Neuronal stem cell (in vitro differentiated cells): ENCODE measurements around the gene PCSK7.

ENCODE experiments used
- DNase-seq: peaks from one replicate; pipeline ENCODE4 v3.0.0-alpha.2; 2013; ENCODE audit warnings: low spot score
- H2AFZ ChIP-seq: one replicate; pipeline ENCODE4 v1.6.1; 2013; ENCODE audit warnings: mild to moderate bottlenecking, low read length, inconsistent platforms
- H2AK5ac ChIP-seq: 2 replicates; pipeline ENCODE4 v1.6.1; 2013; ENCODE audit warnings: low read depth, mild to moderate bottlenecking, inconsistent platforms, low read length, moderate library complexity, mixed read lengths
- H2BK120ac ChIP-seq: 2 replicates; pipeline ENCODE4 v1.6.1; 2013; ENCODE audit warnings: low read depth, mild to moderate bottlenecking, inconsistent platforms, low read length, moderate library complexity, mixed read lengths
- H2BK12ac ChIP-seq: one replicate; pipeline ENCODE4 v1.6.1; 2013; ENCODE audit warnings: low read length, inconsistent platforms
- H2BK15ac ChIP-seq: 2 replicates; pipeline ENCODE4 v1.6.1; 2013; ENCODE audit warnings: mild to moderate bottlenecking, low read length, inconsistent platforms, mixed read lengths
- H2BK5ac ChIP-seq: one replicate; pipeline ENCODE4 v1.6.1; 2013; ENCODE audit warnings: inconsistent platforms, mild to moderate bottlenecking, low read length, moderate library complexity
- H3K14ac ChIP-seq: one replicate; pipeline ENCODE4 v1.6.1; 2013; ENCODE audit warnings: low read length, inconsistent platforms
- H3K18ac ChIP-seq: 2 replicates; pipeline ENCODE4 v1.6.1; 2013; ENCODE audit warnings: low read length, inconsistent platforms
- H3K23ac ChIP-seq: 2 replicates; pipeline ENCODE4 v1.6.1; 2013; ENCODE audit warnings: low read depth, mild to moderate bottlenecking, mixed read lengths, low read length, inconsistent platforms; ENCODE audit not compliant: poor library complexity
- H3K27ac ChIP-seq: replicated peaks from 3 replicates; pipeline ENCODE4 v1.5.1; 2013; ENCODE audit warnings: low read length, inconsistent platforms
- H3K27me3 ChIP-seq, 3 experiments: 2 replicates each; pipeline ENCODE4 v1.6.1; 2013; ENCODE audit warnings: low read length in 3 of 3, mild to moderate bottlenecking in 2 of 3, inconsistent platforms in 1 of 3, low read depth in 1 of 3, mixed read lengths in 1 of 3, moderate library complexity in 1 of 3; ENCODE audit not compliant: control insufficient read depth in 3 of 3, insufficient read depth in 3 of 3
- H3K36me3 ChIP-seq, 2 donors: replicated peaks in 1 of 2; 2 replicates each; pipeline ENCODE4 v1.6.1; 2013; ENCODE audit warnings: low read length in 2 of 2; ENCODE audit not compliant: control insufficient read depth in 2 of 2, insufficient read depth in 2 of 2
- H3K4ac ChIP-seq: 2 replicates; pipeline ENCODE4 v1.6.1; 2013; ENCODE audit warnings: inconsistent platforms, mild to moderate bottlenecking, low read length, moderate library complexity
- H3K4me1 ChIP-seq, 2 donors: 1 replicate in 1 of 2; 2 replicates in 1 of 2; pipeline ENCODE4 v1.6.1; 2013; ENCODE audit warnings: low read length in 2 of 2, low read depth in 1 of 2; ENCODE audit not compliant: control insufficient read depth in 2 of 2, insufficient read depth in 1 of 2
- H3K4me2 ChIP-seq: one replicate; pipeline ENCODE4 v1.6.1; 2013; ENCODE audit warnings: mild to moderate bottlenecking, low read length, inconsistent platforms; ENCODE audit not compliant: insufficient read depth, poor library complexity, severe bottlenecking
- H3K4me3 ChIP-seq, 2 donors: 2 replicates each; pipeline ENCODE4 v1.5.1; 2013; ENCODE audit warnings: low read length in 2 of 2, mild to moderate bottlenecking in 2 of 2, inconsistent platforms in 1 of 2, moderate library complexity in 1 of 2
- H3K79me1 ChIP-seq: one replicate; pipeline ENCODE4 v1.6.1; 2013; ENCODE audit warnings: low read depth, mild to moderate bottlenecking, inconsistent platforms, low read length, moderate library complexity
- H3K9ac ChIP-seq: one replicate; pipeline ENCODE4 v1.6.1; 2013; ENCODE audit warnings: mild to moderate bottlenecking, low read depth, low read length, inconsistent platforms; ENCODE audit not compliant: poor library complexity
- H3K9me3 ChIP-seq, 2 donors: replicated peaks in 1 of 2; 2 replicates each; pipeline versions ENCODE3 to v1.6.1; 2013; ENCODE audit warnings: low read length in 2 of 2, mild to moderate bottlenecking in 2 of 2, inconsistent platforms in 1 of 2, low read depth in 1 of 2, mixed read lengths in 1 of 2, moderate library complexity in 1 of 2; ENCODE audit not compliant: control insufficient read depth in 2 of 2, insufficient read depth in 1 of 2
- H4K8ac ChIP-seq: one replicate; pipeline ENCODE4 v1.6.1; 2013; ENCODE audit warnings: low read depth, mild to moderate bottlenecking, inconsistent platforms, low read length, moderate library complexity
- H4K91ac ChIP-seq: one replicate; pipeline ENCODE4 v1.6.1; 2013; ENCODE audit warnings: low read length, low read depth, mild to moderate bottlenecking, inconsistent platforms; ENCODE audit not compliant: poor library complexity
- WGBS, 2 donors: extraction: QIAGEN DNeasy Blood & Tissue Kit; methylation state at CpG; one replicate each; pipeline ENCODE4 v1.1.7; 2013; ENCODE audit warnings: missing lambda C conversion rate in 2 of 2, mixed read lengths in 1 of 2; ENCODE audit not compliant: insufficient read length in 2 of 2, insufficient replicate concordance in 1 of 2; ENCODE audit errors: extremely low coverage in 2 of 2; 5-methylcytosine and 5-hydroxymethylcytosine counted together

PCSK7 gene

DNA sequence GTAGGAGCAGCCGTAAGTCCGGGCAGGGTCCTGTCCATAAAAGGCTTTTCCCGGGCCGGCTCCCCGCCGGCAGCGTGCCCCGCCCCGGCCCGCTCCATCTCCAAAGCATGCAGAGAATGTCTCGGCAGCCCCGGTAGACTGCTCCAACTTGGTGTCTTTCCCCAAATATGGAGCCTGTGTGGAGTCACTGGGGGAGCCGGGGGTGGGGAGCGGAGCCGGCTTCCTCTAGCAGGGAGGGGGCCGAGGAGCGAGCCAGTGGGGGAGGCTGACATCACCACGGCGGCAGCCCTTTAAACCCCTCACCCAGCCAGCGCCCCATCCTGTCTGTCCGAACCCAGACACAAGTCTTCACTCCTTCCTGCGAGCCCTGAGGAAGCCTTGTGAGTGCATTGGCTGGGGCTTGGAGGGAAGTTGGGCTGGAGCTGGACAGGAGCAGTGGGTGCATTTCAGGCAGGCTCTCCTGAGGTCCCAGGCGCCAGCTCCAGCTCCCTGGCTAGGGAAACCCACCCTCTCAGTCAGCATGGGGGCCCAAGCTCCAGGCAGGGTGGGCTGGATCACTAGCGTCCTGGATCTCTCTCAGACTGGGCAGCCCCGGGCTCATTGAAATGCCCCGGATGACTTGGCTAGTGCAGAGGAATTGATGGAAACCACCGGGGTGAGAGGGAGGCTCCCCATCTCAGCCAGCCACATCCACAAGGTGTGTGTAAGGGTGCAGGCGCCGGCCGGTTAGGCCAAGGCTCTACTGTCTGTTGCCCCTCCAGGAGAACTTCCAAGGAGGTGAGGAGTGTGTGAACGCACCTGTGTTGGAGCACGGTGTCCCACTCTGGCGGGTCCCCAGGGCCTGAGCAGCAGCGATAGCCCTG lies 32.6 kb downstream of the PCSK7 start, which contains the start of gene TAGLN:
Gene TAGLN, plus strand, starts transcription at position 318 of the 863 bp plus-strand sequence. CDS start 3,644 bp downstream, outside the sequence.
- H3K23ac ChIP-seq, result peak within 1 kb of the TSS; percentile 45
- H2AK5ac ChIP-seq, result peak within 1 kb of the TSS; percentile 20
- peaks cover 4 to 12% of the 10 kb centered on the region in 2 donors for H3K36me3 ChIP-seq
- peak within 1 kb of the TSS; percentile 56 for H2BK5ac ChIP-seq
- H2BK12ac ChIP-seq, result peak within 1 kb of the TSS; percentile 41
- H3K4me3 ChIP-seq, result peak within 1 kb of the TSS; percentile 21 to 53
- H2BK15ac ChIP-seq, result peak within 1 kb of the TSS; percentile 77
- H3K9me3 ChIP-seq, result no peaks in the 10 kb centered on the region
- peaks cover 12 to 37% of the 10 kb centered on the region in 2 donors for H3K4me1 ChIP-seq
- H2AFZ ChIP-seq, result peak within 1 kb of the TSS; percentile 89
- H3K27me3 ChIP-seq, result no peaks in the 10 kb centered on the region
- peak within 1 kb of the TSS; percentile 52 for H3K27ac ChIP-seq
- H2BK120ac ChIP-seq, result no peak within 1 kb of the TSS
- H4K91ac ChIP-seq, result no peak within 1 kb of the TSS
- WGBS, 2 donors, result no CpG with 5 or more reads among the region's 34 CpGs
- no peaks in the 10 kb centered on the region for H3K79me1 ChIP-seq
- H3K14ac ChIP-seq, result peak within 1 kb of the TSS; percentile 50
- H3K4ac ChIP-seq, result no peak within 1 kb of the TSS
- peak within 1 kb of the TSS; percentile 97 for H4K8ac ChIP-seq
- peak within 1 kb of the TSS; percentile 61 for H3K4me2 ChIP-seq
- peak within 1 kb of the TSS; percentile 45 for H3K9ac ChIP-seq
- DNase-seq, result peak; percentile 64
- peak within 1 kb of the TSS; percentile 95 for H3K18ac ChIP-seq

DNA sequence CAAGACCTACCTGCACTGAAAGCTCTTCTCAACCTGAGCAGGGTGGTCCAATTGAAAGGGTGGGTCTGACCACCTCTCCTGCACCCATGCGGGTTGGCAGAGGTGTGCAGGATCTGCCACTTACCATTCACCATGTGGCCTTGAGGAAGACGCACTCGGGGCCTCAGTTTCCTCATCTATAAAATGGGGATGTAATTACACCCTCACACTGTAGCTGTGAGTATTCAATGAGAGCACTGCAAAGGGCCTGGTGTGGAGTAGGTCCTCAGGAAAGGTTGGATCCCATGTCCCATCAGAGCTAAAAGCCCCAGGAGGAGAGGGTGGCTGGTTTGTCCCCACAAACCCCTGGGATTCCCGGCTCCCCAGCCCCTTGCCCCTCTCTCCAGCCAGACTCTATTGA lies 33.3 kb downstream of the PCSK7 start:
- H2BK120ac ChIP-seq, result no peak overlapping the region
- H4K8ac ChIP-seq, result no peak overlapping the region
- no CpG with 5 or more reads among the region's 4 CpGs for WGBS, 2 donors

DNA sequence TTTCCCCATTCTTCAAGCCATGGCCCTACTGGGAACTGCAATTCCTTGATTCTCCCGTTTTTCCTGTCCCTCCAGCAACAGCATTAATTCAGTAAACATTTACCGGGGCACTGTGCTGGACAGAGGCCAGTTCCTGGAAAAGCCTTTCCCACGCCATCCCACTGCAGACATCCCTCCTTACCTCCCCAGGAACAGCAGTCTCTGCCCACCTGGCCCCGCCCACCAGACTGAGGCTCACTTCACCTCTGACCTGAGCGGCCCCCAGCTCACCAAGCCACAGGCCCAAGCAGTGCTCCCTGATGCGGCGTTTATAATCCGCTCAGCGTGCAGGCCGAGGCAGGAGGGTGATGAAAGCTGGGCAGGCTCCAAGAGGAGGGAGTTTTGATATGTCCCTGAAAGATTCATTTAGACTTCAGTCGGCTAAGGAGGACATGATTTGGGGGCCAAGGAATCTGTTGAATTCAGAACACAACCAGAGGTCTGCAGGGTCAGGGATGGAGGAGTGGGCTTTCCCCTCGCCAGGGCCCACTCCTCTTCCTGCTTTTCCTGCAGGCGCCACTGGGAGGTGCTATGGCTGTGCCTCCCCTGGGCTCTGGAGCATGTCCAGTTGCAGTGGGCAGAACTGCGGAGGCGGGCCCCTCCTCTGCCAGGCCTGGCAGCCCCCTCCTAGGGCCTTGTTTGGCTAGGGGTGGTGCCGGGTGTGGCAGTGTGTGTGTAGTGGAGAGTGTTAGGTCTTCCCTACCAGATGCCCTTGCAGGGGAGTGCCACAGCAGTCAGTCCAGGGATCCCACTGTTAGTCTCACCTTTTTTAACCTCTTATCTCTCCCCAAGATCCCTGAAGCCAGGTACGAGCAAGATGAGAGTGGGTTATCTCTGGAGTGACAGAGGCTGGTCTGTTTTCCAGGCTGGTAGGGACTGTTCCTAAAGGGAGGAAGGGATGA lies 34.1 kb downstream of the PCSK7 start:
- DNase-seq, result no peak
- Histone ChIP-seq H4K8ac (no peak overlapping the region), H3K23ac (peak overlapping the region; percentile 62), H3K27ac (peak overlapping the region; percentile 42), H2BK5ac (no peak overlapping the region), H2BK12ac (no peak overlapping the region), H2AFZ (no peak overlapping the region), H3K9me3 (no peaks in the 10 kb centered on the region), H2BK120ac (no peak overlapping the region), H3K27me3 (no peaks in the 10 kb centered on the region), H3K79me1 (no peaks in the 10 kb centered on the region), H4K91ac (no peak overlapping the region), H3K4ac (no peak overlapping the region), H3K9ac (no peak overlapping the region), H3K4me1 (peaks cover 12 to 35% of the 10 kb centered on the region in 2 donors), H3K14ac (no peak overlapping the region), H3K4me2 (no peak overlapping the region), H3K18ac (peak overlapping the region; percentile 62), H2AK5ac (peak overlapping the region; percentile 67), H2BK15ac (no peak overlapping the region), H3K4me3 (no peak overlapping the region), H3K36me3 (peaks cover 6% of the 10 kb centered on the region in 2 donors)
- WGBS, 2 donors, result no CpG with 5 or more reads among the region's 17 CpGs

More for the DNA sequence above, 33.3 kb downstream of the PCSK7 start:
- Histone ChIP-seq H3K79me1 (no peaks in the 10 kb centered on the region), H3K9me3 (no peaks in the 10 kb centered on the region), H3K36me3 (peaks cover 2 to 10% of the 10 kb centered on the region in 2 donors), H3K18ac (peak overlapping the region; percentile 3), H2AFZ (peak overlapping the region; percentile 89), H3K4ac (no peak overlapping the region), H3K27me3 (no peaks in the 10 kb centered on the region), H3K9ac (no peak overlapping the region), H3K14ac (no peak overlapping the region), H3K4me2 (peak overlapping the region; percentile 61), H2BK15ac (no peak overlapping the region), H3K27ac (peak overlapping the region; percentile 42), H3K4me3 (no peak overlapping the region), H4K91ac (no peak overlapping the region), H3K23ac (no peak overlapping the region), H3K4me1 (peaks cover 12 to 36% of the 10 kb centered on the region in 2 donors), H2AK5ac (peak overlapping the region; percentile 2), H2BK5ac (no peak overlapping the region), H2BK12ac (peak overlapping the region; percentile 41)
- DNase-seq, result no peak
